CD14-positive monocyte (primary cell): ENCODE data around the gene SPANXD. TPM values are rescaled to one million over a fixed set of nuclear protein-coding genes. Genes with fewer than 3 reads are reported as not detected.

Experiments used
- DNase-seq, 3 donors: peaks; one replicate each; pipeline ENCODE4 v3.0.0-alpha.2; 2011 to 2022
- H2AFZ ChIP-seq: 2 replicates; pipeline ENCODE4 v1.6.0; 2012; ENCODE audit warnings: mild to moderate bottlenecking, low read depth, low read length, inconsistent platforms; ENCODE audit not compliant: insufficient read depth, poor library complexity, severe bottlenecking
- H3K27ac ChIP-seq, 2 donors: 1 replicate in 1 of 2; 2 replicates in 1 of 2; pipeline ENCODE4 v1.5.1; 2012 to 2013; ENCODE audit warnings: low read length in 2 of 2, control low read depth in 1 of 2, inconsistent platforms in 1 of 2, low read depth in 1 of 2, mild to moderate bottlenecking in 1 of 2
- H3K27me3 ChIP-seq, 2 donors: one replicate each; pipeline versions ENCODE4 v1.6.0 to v1.6.1; 2011 to 2013; ENCODE audit warnings: low read length in 2 of 2; ENCODE audit not compliant: control insufficient read depth in 2 of 2, insufficient read depth in 2 of 2
- H3K36me3 ChIP-seq, 2 donors: replicated peaks in 1 of 2; 1 replicate in 1 of 2; 2 replicates in 1 of 2; pipeline versions ENCODE4 v1.5.1 to v1.6.1; 2012 to 2013; ENCODE audit warnings: low read length in 2 of 2, control low read depth in 1 of 2, inconsistent platforms in 1 of 2, mild to moderate bottlenecking in 1 of 2; ENCODE audit not compliant: insufficient read depth in 2 of 2, control insufficient read depth in 1 of 2
- H3K4me1 ChIP-seq, 2 donors: 1 replicate in 1 of 2; 2 replicates in 1 of 2; pipeline versions ENCODE4 v1.5.1 to v1.6.1; 2012 to 2013; ENCODE audit warnings: low read length in 2 of 2, control low read depth in 1 of 2, inconsistent platforms in 1 of 2, mild to moderate bottlenecking in 1 of 2, moderate library complexity in 1 of 2; ENCODE audit not compliant: insufficient read depth in 2 of 2, control insufficient read depth in 1 of 2
- H3K4me2 ChIP-seq: replicated peaks from 2 replicates; pipeline ENCODE3; 2012; ENCODE audit warnings: low read length, moderate library complexity, mild to moderate bottlenecking; ENCODE audit not compliant: poor library complexity, severe bottlenecking; ENCODE audit errors: extremely low read depth
- H3K4me3 ChIP-seq, 3 experiments: fragments of 200-600 bp in 1 of 3; sonication (generic) in 1 of 3; replicated peaks in 1 of 3; 1 replicate in 2 of 3; 2 replicates in 1 of 3; pipeline ENCODE4 v1.5.1; 2011 to 2013; ENCODE audit warnings: low read length in 3 of 3, mild to moderate bottlenecking in 3 of 3, control low read depth in 2 of 3, low read depth in 2 of 3, inconsistent platforms in 1 of 3, moderate library complexity in 1 of 3
- H3K79me2 ChIP-seq: 2 replicates; pipeline ENCODE4 v1.6.0; 2012; ENCODE audit warnings: mild to moderate bottlenecking, control low read depth, inconsistent platforms, low read length, moderate library complexity; ENCODE audit not compliant: insufficient read depth
- H3K9ac ChIP-seq: 2 replicates; pipeline ENCODE4 v1.6.0; 2017; ENCODE audit warnings: low read length, mild to moderate bottlenecking; ENCODE audit not compliant: insufficient read depth, poor library complexity, severe bottlenecking
- H3K9me3 ChIP-seq, 2 donors: replicated peaks in 1 of 2; 1 replicate in 1 of 2; 2 replicates in 1 of 2; pipeline versions ENCODE4 v1.5.1 to v1.6.1; 2012 to 2013; ENCODE audit warnings: low read length in 2 of 2, control low read depth in 1 of 2; ENCODE audit not compliant: control insufficient read depth in 1 of 2, insufficient read depth in 1 of 2
- H4K20me1 ChIP-seq: 2 replicates; pipeline ENCODE4 v1.6.0; 2012; ENCODE audit warnings: mild to moderate bottlenecking, low read length, control low read depth, moderate library complexity; ENCODE audit not compliant: insufficient read depth
- H3K27ac Mint-ChIP-seq, 7 donors: one replicate each; pipeline ENCODE4 v1.8.0; 2020; ENCODE audit warnings: mild to moderate bottlenecking in 7 of 7, mixed read lengths in 7 of 7, moderate library complexity in 6 of 7, inconsistent platforms in 2 of 7
- H3K27me3 Mint-ChIP-seq, 3 donors: one replicate each; pipeline ENCODE4 v1.8.0; 2021 to 2022; ENCODE audit warnings: low read depth in 3 of 3, mild to moderate bottlenecking in 3 of 3, mixed read lengths in 3 of 3, moderate library complexity in 3 of 3, inconsistent platforms in 1 of 3
- H3K36me3 Mint-ChIP-seq, 2 donors: one replicate each; pipeline ENCODE4 v1.8.0; 2020; ENCODE audit warnings: mixed read lengths in 2 of 2, inconsistent platforms in 1 of 2, mild to moderate bottlenecking in 1 of 2
- H3K4me1 Mint-ChIP-seq: one replicate; pipeline ENCODE4 v1.8.0; 2020; ENCODE audit warnings: mild to moderate bottlenecking, mixed read lengths
- H3K4me3 Mint-ChIP-seq, 2 donors: one replicate each; pipeline ENCODE4 v1.8.0; 2020; ENCODE audit warnings: mild to moderate bottlenecking in 2 of 2, mixed read lengths in 2 of 2, moderate library complexity in 1 of 2
- H3K9me3 Mint-ChIP-seq, 7 donors: one replicate each; pipeline ENCODE4 v1.8.0; 2020 to 2022; ENCODE audit warnings: mixed read lengths in 7 of 7, mild to moderate bottlenecking in 6 of 7, moderate library complexity in 6 of 7, inconsistent platforms in 2 of 7
- WGBS: methylation state at CpG from one replicate; pipeline ENCODE4 v1.1.5; 2013; ENCODE audit warnings: missing lambda C conversion rate; ENCODE audit not compliant: insufficient coverage; 5-methylcytosine and 5-hydroxymethylcytosine counted together
- intact Hi-C, 2 donors: fragments of 100-400 bp; cut with micrococcal nuclease; formaldehyde crosslinking; loops; one replicate each; pipeline versions ENCODE4 v1.15.0 to v1.15.1; 2023
- polyA plus RNA-seq, 3 donors: library from polyadenylated mRNA; depleted of rRNA in 1 of 3; unstranded in 2 of 3; stranded (reverse) in 1 of 3; fragments of 300-500 nt in 2 of 3; fragments of >200 nt in 1 of 3; fragmentation: Illumina TruSeq in 2 of 3; gene quantifications; 1 replicate in 2 of 3; 2 replicates in 1 of 3; pipeline ENCODE4 v1.2.3, GENCODE V29; 2012 to 2021
- TF ChIP-seq, protein P1 (sequence below): fragments of 200-600 bp; IDR thresholded peaks from one replicate; pipeline ENCODE4 v1.8.0; 2022; ENCODE audit warnings: antibody characterized with exemption, mild to moderate bottlenecking

Gene SPANXD
- polyA plus RNA-seq, 3 donors = not detected

DNA sequence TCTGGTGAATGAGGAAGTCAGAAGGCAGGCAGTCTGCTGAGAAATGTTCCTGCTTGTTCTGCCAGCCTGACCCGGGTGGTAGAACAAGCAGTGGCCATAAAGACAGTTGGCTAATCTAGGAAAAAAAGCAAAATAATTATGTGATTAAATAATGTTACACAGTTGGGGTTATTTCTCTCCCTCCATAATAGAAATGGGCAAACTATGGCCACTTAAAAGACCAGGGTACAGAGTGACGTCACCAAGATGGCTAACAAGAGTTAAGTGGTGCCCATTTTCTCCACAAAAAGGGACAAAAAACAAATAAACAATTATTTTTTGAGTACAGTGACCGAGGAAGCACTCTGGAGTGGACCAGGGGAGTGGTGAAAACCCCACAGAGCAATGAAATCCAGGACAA lies 16.1 kb upstream of the SPANXD start:
- Histone ChIP-seq H4K20me1 (no peaks in the 10 kb centered on the region), H3K4me1 (no peaks in the 10 kb centered on the region), H3K27ac (no peak overlapping the region), H3K27me3 (no peaks in the 10 kb centered on the region), H3K79me2 (no peaks in the 10 kb centered on the region), H3K9ac (no peak overlapping the region), H3K4me3 (no peak overlapping the region), H3K9me3 (no peaks in the 10 kb centered on the region), H2AFZ (no peak overlapping the region), H3K36me3 (no peaks in the 10 kb centered on the region), H3K4me2 (no peak overlapping the region)
- no peak overlapping the region for H3K27ac Mint-ChIP-seq
- intact Hi-C loops = no loop called here
- no peak overlapping the region for H3K4me3 Mint-ChIP-seq
- TF ChIP-seq, protein P1, sequence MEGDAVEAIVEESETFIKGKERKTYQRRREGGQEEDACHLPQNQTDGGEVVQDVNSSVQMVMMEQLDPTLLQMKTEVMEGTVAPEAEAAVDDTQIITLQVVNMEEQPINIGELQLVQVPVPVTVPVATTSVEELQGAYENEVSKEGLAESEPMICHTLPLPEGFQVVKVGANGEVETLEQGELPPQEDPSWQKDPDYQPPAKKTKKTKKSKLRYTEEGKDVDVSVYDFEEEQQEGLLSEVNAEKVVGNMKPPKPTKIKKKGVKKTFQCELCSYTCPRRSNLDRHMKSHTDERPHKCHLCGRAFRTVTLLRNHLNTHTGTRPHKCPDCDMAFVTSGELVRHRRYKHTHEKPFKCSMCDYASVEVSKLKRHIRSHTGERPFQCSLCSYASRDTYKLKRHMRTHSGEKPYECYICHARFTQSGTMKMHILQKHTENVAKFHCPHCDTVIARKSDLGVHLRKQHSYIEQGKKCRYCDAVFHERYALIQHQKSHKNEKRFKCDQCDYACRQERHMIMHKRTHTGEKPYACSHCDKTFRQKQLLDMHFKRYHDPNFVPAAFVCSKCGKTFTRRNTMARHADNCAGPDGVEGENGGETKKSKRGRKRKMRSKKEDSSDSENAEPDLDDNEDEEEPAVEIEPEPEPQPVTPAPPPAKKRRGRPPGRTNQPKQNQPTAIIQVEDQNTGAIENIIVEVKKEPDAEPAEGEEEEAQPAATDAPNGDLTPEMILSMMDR = no peak
- H3K9me3 Mint-ChIP-seq = peaks cover 0 to 6% (median 0%) of the 10 kb centered on the region in 7 donors
- WGBS = no CpG with 5 or more reads among the region's 3 CpGs
- H3K27me3 Mint-ChIP-seq = no peaks in the 10 kb centered on the region
- H3K4me1 Mint-ChIP-seq = no peaks in the 10 kb centered on the region
- no peak for DNase-seq
- no peaks in the 10 kb centered on the region for H3K36me3 Mint-ChIP-seq

DNA sequence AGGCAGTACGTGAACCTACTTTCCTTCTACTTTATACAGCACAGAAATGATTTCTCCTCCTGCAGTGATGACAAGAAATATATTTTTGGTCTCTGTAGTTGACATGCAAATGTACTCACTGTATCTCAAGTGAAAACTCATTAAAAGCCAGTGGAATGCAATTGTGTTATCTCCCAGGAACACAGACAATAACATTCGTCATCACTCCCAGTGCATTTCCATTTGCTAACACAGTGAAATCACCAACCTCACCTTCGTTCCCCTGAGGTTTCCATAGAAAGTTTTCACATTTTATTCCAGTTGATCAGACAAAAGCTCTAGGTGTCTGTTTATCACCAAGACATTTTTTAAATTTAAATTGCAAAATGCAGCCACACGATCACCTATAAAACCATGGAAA lies 2.5 kb upstream of the SPANXD start:
- Histone ChIP-seq H3K4me2 (no peak overlapping the region), H3K36me3 (no peaks in the 10 kb centered on the region), H3K79me2 (no peaks in the 10 kb centered on the region), H3K27ac (no peak overlapping the region), H4K20me1 (no peaks in the 10 kb centered on the region), H3K27me3 (no peaks in the 10 kb centered on the region), H3K9ac (no peak overlapping the region), H3K4me1 (no peaks in the 10 kb centered on the region), H2AFZ (no peak overlapping the region), H3K4me3 (no peak overlapping the region), H3K9me3 (peaks cover 0 to 2% of the 10 kb centered on the region in 2 donors)
- peaks cover 0 to 2% (median 0%) of the 10 kb centered on the region in 7 donors for H3K9me3 Mint-ChIP-seq
- DNase-seq = no peak
- H3K27me3 Mint-ChIP-seq = peaks cover 0 to 2% (median 1%) of the 10 kb centered on the region in 3 donors
- WGBS = 100% methylated on average over 1 of the region's 4 CpGs
- H3K4me3 Mint-ChIP-seq = no peak overlapping the region
- no peaks in the 10 kb centered on the region for H3K4me1 Mint-ChIP-seq
- intact Hi-C loops = no loop called here
- no peaks in the 10 kb centered on the region for H3K36me3 Mint-ChIP-seq
- TF ChIP-seq, protein P1 = no peak
- H3K27ac Mint-ChIP-seq = no peak overlapping the region
